Muscle layer of colon (tissue), 2 donors: Measurements from ENCODE around the gene CAV2.

ENCODE experiments used
- H3K27ac ChIP-seq: one replicate; pipeline ENCODE4 v1.7.0; 2013; ENCODE audit warnings: low read depth, mild to moderate bottlenecking, low read length, moderate library complexity
- H3K27me3 ChIP-seq, 2 donors: one replicate each; pipeline ENCODE4 v1.7.0; 2013; ENCODE audit warnings: low read length in 2 of 2, mild to moderate bottlenecking in 2 of 2; ENCODE audit not compliant: insufficient read depth in 2 of 2, control insufficient read depth in 1 of 2
- H3K36me3 ChIP-seq: one replicate; pipeline ENCODE4 v1.7.0; 2013; ENCODE audit warnings: mild to moderate bottlenecking, low read length; ENCODE audit not compliant: insufficient read depth
- H3K4me1 ChIP-seq: one replicate; pipeline ENCODE4 v1.7.0; 2013; ENCODE audit warnings: mild to moderate bottlenecking, low read length; ENCODE audit not compliant: insufficient read depth
- H3K4me3 ChIP-seq, 2 donors: one replicate each; pipeline ENCODE4 v1.7.0; 2013; ENCODE audit warnings: low read length in 2 of 2, low read depth in 1 of 2, mild to moderate bottlenecking in 1 of 2, moderate library complexity in 1 of 2
- H3K9ac ChIP-seq: one replicate; pipeline ENCODE4 v1.7.0; 2013; ENCODE audit warnings: low read length
- H3K9me3 ChIP-seq: one replicate; pipeline ENCODE4 v1.7.0; 2013; ENCODE audit warnings: mild to moderate bottlenecking, low read length
- donor health status: abdominal sarcoma.
- donor health status: Adenocarcinoma of cecum.

CAV2 gene, protein sequence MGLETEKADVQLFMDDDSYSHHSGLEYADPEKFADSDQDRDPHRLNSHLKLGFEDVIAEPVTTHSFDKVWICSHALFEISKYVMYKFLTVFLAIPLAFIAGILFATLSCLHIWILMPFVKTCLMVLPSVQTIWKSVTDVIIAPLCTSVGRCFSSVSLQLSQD

DNA sequence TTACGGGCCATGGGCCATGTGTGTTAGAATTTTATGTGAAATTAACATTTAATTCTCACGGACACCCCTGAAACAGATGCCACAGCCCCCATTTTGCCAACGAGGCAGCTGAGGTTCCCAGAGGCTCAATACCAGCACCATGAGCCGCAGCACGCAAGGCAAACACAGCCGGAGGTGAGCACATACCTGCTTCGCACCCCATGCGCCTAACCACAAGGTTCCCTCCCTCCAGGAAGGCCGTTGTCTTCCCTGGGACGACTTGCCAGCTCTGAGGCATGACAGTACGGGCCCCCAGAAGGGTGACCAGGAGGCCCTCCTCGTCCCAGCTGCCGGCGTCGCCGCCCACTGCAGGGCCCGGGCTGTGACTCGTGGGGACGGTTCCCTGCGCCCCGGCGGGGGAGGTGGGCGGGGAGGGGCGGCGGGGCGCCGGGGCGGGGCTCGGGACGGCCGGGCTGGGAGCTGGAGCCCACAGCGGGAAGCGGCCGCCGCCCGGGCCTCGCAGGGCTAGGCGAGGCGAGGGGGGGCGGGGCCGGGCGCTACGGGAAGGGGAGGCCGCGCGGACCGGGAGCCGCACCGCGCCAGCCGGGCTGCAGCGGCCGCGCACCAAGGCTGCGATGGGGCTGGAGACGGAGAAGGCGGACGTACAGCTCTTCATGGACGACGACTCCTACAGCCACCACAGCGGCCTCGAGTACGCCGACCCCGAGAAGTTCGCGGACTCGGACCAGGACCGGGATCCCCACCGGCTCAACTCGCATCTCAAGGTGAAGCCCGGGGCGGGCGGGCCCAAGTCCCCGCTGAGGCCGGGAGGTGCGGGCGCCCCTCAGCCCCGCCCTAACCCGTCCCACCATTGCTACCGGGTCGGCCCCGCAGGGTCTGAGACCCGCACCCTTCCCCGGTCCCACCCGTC is at the start of gene CAV2:
Gene CAV2 (plus strand): TSS at position 571 of the 910 bp plus-strand sequence. CDS start 44 bp downstream, at position 615.
- H3K9ac ChIP-seq: peak within 1 kb of the TSS; percentile 97
- H3K4me1 ChIP-seq: peaks cover 10% of the 10 kb centered on the region

GRCh38 chr7:116449950-116450349 is 49.6 kb upstream of the CAV2 start:
- no peak overlapping the region for H3K9ac ChIP-seq
- no peaks in the 10 kb centered on the region for H3K27me3 ChIP-seq
- H3K36me3 ChIP-seq: no peaks in the 10 kb centered on the region
- H3K4me3 ChIP-seq: no peak overlapping the region
- no peaks in the 10 kb centered on the region for H3K9me3 ChIP-seq
- H3K4me1 ChIP-seq: peaks cover 35% of the 10 kb centered on the region
- H3K27ac ChIP-seq: peak overlapping the region; percentile 20

More for the DNA sequence above, at the start of gene CAV2:
- Histone ChIP-seq H3K4me3 (peak within 1 kb of the TSS; percentile 72 to 92), H3K27ac (peak within 1 kb of the TSS; percentile 95), H3K36me3 (no peaks in the 10 kb centered on the region), H3K27me3 (no peaks in the 10 kb centered on the region), H3K9me3 (no peaks in the 10 kb centered on the region)

- H3K27ac ChIP-seq: peak overlapping the region; percentile 45
- no peaks in the 10 kb centered on the region for H3K27me3 ChIP-seq
- no peaks in the 10 kb centered on the region for H3K9me3 ChIP-seq
- no peak overlapping the region for H3K4me3 ChIP-seq
- H3K4me1 ChIP-seq: peaks cover 32% of the 10 kb centered on the region
- H3K36me3 ChIP-seq: no peaks in the 10 kb centered on the region
- H3K9ac ChIP-seq: no peak overlapping the region
Observed at GRCh38 chr7:116451957-116452729, 47.4 kb upstream of the CAV2 start.

- no peaks in the 10 kb centered on the region for H3K9me3 ChIP-seq
- H3K27ac ChIP-seq: no peak overlapping the region
- H3K4me3 ChIP-seq: no peak overlapping the region
- H3K27me3 ChIP-seq: no peaks in the 10 kb centered on the region
- H3K9ac ChIP-seq: no peak overlapping the region
- no peaks in the 10 kb centered on the region for H3K36me3 ChIP-seq
- peaks cover 12% of the 10 kb centered on the region for H3K4me1 ChIP-seq
Observed at GRCh38 chr7:116454377-116454776, 45.2 kb upstream of the CAV2 start.

DNA sequence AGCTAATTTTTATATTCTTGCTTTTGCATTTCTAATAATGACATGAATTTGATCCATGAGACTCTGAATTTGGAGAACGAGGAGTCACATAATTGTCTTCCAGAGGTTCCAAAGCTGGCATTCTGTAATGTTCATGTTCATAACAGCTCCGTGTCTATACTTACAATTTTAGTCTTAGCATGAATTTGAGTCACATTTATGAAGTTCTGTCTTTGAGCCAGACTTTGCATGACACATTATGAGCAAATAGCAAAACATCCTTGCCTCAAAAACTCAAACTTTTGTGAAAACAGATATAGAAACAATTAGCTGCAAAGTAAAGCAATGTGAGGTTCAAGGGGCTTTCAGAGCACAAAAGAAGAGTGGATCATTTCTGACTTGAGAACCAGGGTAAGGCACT is 44.5 kb upstream of the CAV2 start:
- Histone ChIP-seq H3K4me3 (no peak overlapping the region), H3K4me1 (peaks cover 6% of the 10 kb centered on the region), H3K27ac (no peak overlapping the region), H3K27me3 (no peaks in the 10 kb centered on the region), H3K36me3 (no peaks in the 10 kb centered on the region), H3K9ac (no peak overlapping the region), H3K9me3 (no peaks in the 10 kb centered on the region)

DNA sequence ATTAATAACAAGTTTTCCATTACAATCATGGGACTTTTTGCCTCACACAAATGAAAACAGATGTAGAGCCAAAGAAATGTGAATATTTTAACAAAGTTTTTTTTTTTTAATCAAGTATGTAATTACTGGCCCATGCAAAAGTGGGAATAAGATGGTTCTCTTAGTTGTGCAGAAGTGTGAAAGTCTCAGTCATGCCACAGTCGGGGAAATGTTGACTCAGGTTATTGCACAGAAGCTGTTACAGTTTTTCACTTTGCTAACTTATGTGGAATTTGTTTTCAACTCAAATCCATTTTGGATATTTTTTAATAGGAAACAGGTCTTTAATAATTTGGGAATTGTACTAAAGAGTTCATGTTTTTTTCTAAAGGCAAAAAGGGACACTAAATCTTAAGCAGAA is 44.0 kb upstream of the CAV2 start:
- H3K36me3 ChIP-seq: no peaks in the 10 kb centered on the region
- H3K4me1 ChIP-seq: peaks cover under 1% of the 10 kb centered on the region
- no peak overlapping the region for H3K27ac ChIP-seq
- H3K9me3 ChIP-seq: no peaks in the 10 kb centered on the region
- no peak overlapping the region for H3K4me3 ChIP-seq
- H3K27me3 ChIP-seq: no peaks in the 10 kb centered on the region
- H3K9ac ChIP-seq: no peak overlapping the region

- H3K27ac ChIP-seq: no peak overlapping the region
- no peaks in the 10 kb centered on the region for H3K36me3 ChIP-seq
- H3K4me1 ChIP-seq: no peaks in the 10 kb centered on the region
- H3K9me3 ChIP-seq: no peaks in the 10 kb centered on the region
- no peak overlapping the region for H3K4me3 ChIP-seq
- H3K27me3 ChIP-seq: no peaks in the 10 kb centered on the region
- H3K9ac ChIP-seq: no peak overlapping the region
Observed at GRCh38 chr7:116461500-116461899, 38.0 kb upstream of the CAV2 start.

GRCh38 chr7:116463956-116464355 is 35.6 kb upstream of the CAV2 start:
- no peaks in the 10 kb centered on the region for H3K4me1 ChIP-seq
- H3K27me3 ChIP-seq: no peaks in the 10 kb centered on the region
- no peak overlapping the region for H3K9ac ChIP-seq
- no peak overlapping the region for H3K27ac ChIP-seq
- no peaks in the 10 kb centered on the region for H3K9me3 ChIP-seq
- H3K4me3 ChIP-seq: no peak overlapping the region
- H3K36me3 ChIP-seq: no peaks in the 10 kb centered on the region

GRCh38 chr7:116464375-116464774 is 35.2 kb upstream of the CAV2 start:
- no peak overlapping the region for H3K4me3 ChIP-seq
- no peaks in the 10 kb centered on the region for H3K9me3 ChIP-seq

GRCh38 chr7:116465125-116465524 is 34.4 kb upstream of the CAV2 start:
- Histone ChIP-seq H3K4me1 (peaks cover 6% of the 10 kb centered on the region), H3K9me3 (no peaks in the 10 kb centered on the region), H3K4me3 (no peak overlapping the region), H3K9ac (no peak overlapping the region), H3K27me3 (no peaks in the 10 kb centered on the region), H3K27ac (no peak overlapping the region), H3K36me3 (no peaks in the 10 kb centered on the region)

More at GRCh38 chr7:116464375-116464774, 35.2 kb upstream of the CAV2 start:
- Histone ChIP-seq H3K27me3 (no peaks in the 10 kb centered on the region), H3K27ac (no peak overlapping the region), H3K9ac (no peak overlapping the region), H3K4me1 (no peaks in the 10 kb centered on the region), H3K36me3 (no peaks in the 10 kb centered on the region)

- H3K4me3 ChIP-seq: no peak overlapping the region
- no peak overlapping the region for H3K27ac ChIP-seq
- no peaks in the 10 kb centered on the region for H3K27me3 ChIP-seq
- H3K9ac ChIP-seq: no peak overlapping the region
- H3K4me1 ChIP-seq: peaks cover 6% of the 10 kb centered on the region
- no peaks in the 10 kb centered on the region for H3K9me3 ChIP-seq
- no peaks in the 10 kb centered on the region for H3K36me3 ChIP-seq
Observed at GRCh38 chr7:116468534-116468933, 31.0 kb upstream of the CAV2 start.
